Endothelial cell of umbilical vein (primary cell): Measurements from ENCODE around the gene WDR76.

ENCODE experiments used
- CTCF ChIP-seq, 2 donors: IDR thresholded peaks; 1 replicate in 1 of 2; 2 replicates in 1 of 2; pipeline ENCODE4 v1.5.1; 2011; ENCODE audit warnings: low read length in 2 of 2, mild to moderate bottlenecking in 2 of 2, moderate library complexity in 2 of 2, control low read depth in 1 of 2, inconsistent platforms in 1 of 2, low read depth in 1 of 2; ENCODE audit not compliant: insufficient read depth in 1 of 2; ENCODE audit errors: extremely low read depth in 1 of 2
- EZH2 ChIP-seq: IDR thresholded peaks from 2 replicates; pipeline ENCODE4 v1.6.1; 2012; ENCODE audit warnings: borderline replicate concordance, low read depth, mild to moderate bottlenecking, moderate library complexity, low read length, inconsistent platforms; ENCODE audit not compliant: severe bottlenecking
- FOS ChIP-seq: IDR thresholded peaks from 2 replicates; pipeline ENCODE4 v1.6.1; 2011; ENCODE audit warnings: mild to moderate bottlenecking, low read length, moderate library complexity, borderline replicate concordance; ENCODE audit not compliant: insufficient read depth
- GATA2 ChIP-seq: IDR thresholded peaks from 2 replicates; pipeline ENCODE4 v1.7.0; 2011; ENCODE audit warnings: low read depth, mild to moderate bottlenecking, moderate library complexity, mixed read lengths, low read length; ENCODE audit not compliant: insufficient read length, insufficient read depth
- JUN ChIP-seq: IDR thresholded peaks from 2 replicates; pipeline ENCODE4 v1.6.1; 2011; ENCODE audit warnings: borderline replicate concordance, low read depth; ENCODE audit not compliant: insufficient read length, insufficient read depth
- MAX ChIP-seq: IDR thresholded peaks from 2 replicates; pipeline ENCODE4 v1.6.1; 2011; ENCODE audit not compliant: insufficient read depth, insufficient read length
- MYC ChIP-seq: IDR thresholded peaks from one replicate; pipeline ENCODE4 v1.6.1; 2011; ENCODE audit warnings: mild to moderate bottlenecking, low read depth, low read length
- POLR2A ChIP-seq: IDR thresholded peaks from 2 replicates; pipeline ENCODE4 v1.6.1; 2012; ENCODE audit warnings: low read depth, mild to moderate bottlenecking, control low read depth, low read length
- POLR2AphosphoS5 ChIP-seq: IDR thresholded peaks from 2 replicates; pipeline ENCODE4 v1.6.1; 2012; ENCODE audit warnings: low read depth, mild to moderate bottlenecking, control low read depth, low read length, moderate library complexity; ENCODE audit not compliant: insufficient read depth

GRCh38 chr15:43900996-43901395 is 74.2 kb downstream of the WDR76 start:
- TF ChIP-seq POLR2AphosphoS5 (no peak), CTCF (IDR thresholded peaks at IDR 0.05; ENCODE audit: extremely low read depth in 1 of 2, insufficient read depth in 1 of 2, low read depth in 1 of 2, low read length in 2 of 2) (no peak), FOS (no peak), EZH2 (no peak), POLR2A (no peak), JUN (no peak), GATA2 (no peak), MAX (no peak), MYC (no peak)
